Aorta (tissue), 5 donors: ENCODE measurements around the gene GGA1. TPM values are rescaled to one million over a fixed set of nuclear protein-coding genes. Genes with fewer than 3 reads are reported as not detected.
A peak's percentile ranks its signal among the peaks of the same experiment; 100 is the strongest.

ENCODE experiments used
- ATAC-seq: fragments of 200-7000 bp; cut with Tn5 transposase; one replicate; pipeline ENCODE4 v1.9.1; 2022; ENCODE audit warnings: moderate library complexity; ENCODE audit not compliant: low FRiP score
- DNase-seq, 2 donors: peaks; one replicate each; pipeline ENCODE4 v3.0.0-alpha.2; 2020
- H3K27ac ChIP-seq, 2 donors: one replicate each; pipeline ENCODE4 v1.5.1; 2013; ENCODE audit warnings: low read length in 2 of 2, mild to moderate bottlenecking in 2 of 2, moderate library complexity in 2 of 2, control low read depth in 1 of 2, inconsistent platforms in 1 of 2, low read depth in 1 of 2
- H3K27me3 ChIP-seq, 2 donors: one replicate each; pipeline ENCODE4 v1.6.1; 2013; ENCODE audit warnings: control low read depth in 1 of 2, low read length in 1 of 2, mild to moderate bottlenecking in 1 of 2, moderate library complexity in 1 of 2; ENCODE audit not compliant: insufficient read depth in 2 of 2, control insufficient read depth in 1 of 2
- H3K36me3 ChIP-seq, 2 donors: one replicate each; pipeline ENCODE4 v1.6.1; 2013; ENCODE audit warnings: control low read depth in 1 of 2, low read length in 1 of 2, mild to moderate bottlenecking in 1 of 2; ENCODE audit not compliant: insufficient read depth in 2 of 2, control insufficient read depth in 1 of 2
- H3K4me1 ChIP-seq, 2 donors: one replicate each; pipeline ENCODE4 v1.6.1; 2013; ENCODE audit warnings: low read length in 2 of 2, control low read depth in 1 of 2, mild to moderate bottlenecking in 1 of 2, moderate library complexity in 1 of 2; ENCODE audit not compliant: insufficient read depth in 2 of 2, control insufficient read depth in 1 of 2
- H3K4me3 ChIP-seq, 2 donors: one replicate each; pipeline ENCODE4 v1.5.1; 2013; ENCODE audit warnings: low read length in 2 of 2, control low read depth in 1 of 2, mild to moderate bottlenecking in 1 of 2
- H3K9me3 ChIP-seq: one replicate; pipeline ENCODE4 v1.6.1; 2013; ENCODE audit warnings: mild to moderate bottlenecking, low read length; ENCODE audit not compliant: control insufficient read depth
- WGBS, 2 donors: extraction: QIAGEN DNeasy Blood & Tissue Kit; methylation state at CpG; one replicate each; pipeline ENCODE4 v1.1.7; 2013; 5-methylcytosine and 5-hydroxymethylcytosine counted together
- intact Hi-C, 2 donors: fragments of 100-400 bp; cut with DNase I; formaldehyde crosslinking; loops; one replicate each; pipeline versions ENCODE4 v1.14.2 to v1.15.0; 2022
- long read RNA-seq, 2 donors: library from polyadenylated mRNA; unstranded; transcript quantifications; one replicate each; pipeline ENCODE4 v2.0.0, GENCODE V29; 2020 to 2021
- polyA plus RNA-seq, 2 donors: library from polyadenylated mRNA; stranded (reverse); fragments of 200-250 nt; gene quantifications; one replicate each; pipeline ENCODE4 v1.2.3, GENCODE V29; 2013
- total RNA-seq, 2 donors: library from RNA; stranded (reverse); fragmentation: NEBNext Ultra II Directional; extraction: Animal tissue kit (Norgen Biotek cat#: 25700); gene quantifications; one replicate each; pipeline ENCODE4 v1.2.1, GENCODE V29; 2021
- donor health status: healthy with polysubstance abuse.
- donor health status: Bipolar disorder and iron deficiency.
- donor health status: DM: no; HTN: no; CAD: no.
- donor health status: DM: no; HTN: no; CAD: no.
- donor health status: DM: yes; HTN: yes; CAD: no.

The GGA1 gene, protein sequence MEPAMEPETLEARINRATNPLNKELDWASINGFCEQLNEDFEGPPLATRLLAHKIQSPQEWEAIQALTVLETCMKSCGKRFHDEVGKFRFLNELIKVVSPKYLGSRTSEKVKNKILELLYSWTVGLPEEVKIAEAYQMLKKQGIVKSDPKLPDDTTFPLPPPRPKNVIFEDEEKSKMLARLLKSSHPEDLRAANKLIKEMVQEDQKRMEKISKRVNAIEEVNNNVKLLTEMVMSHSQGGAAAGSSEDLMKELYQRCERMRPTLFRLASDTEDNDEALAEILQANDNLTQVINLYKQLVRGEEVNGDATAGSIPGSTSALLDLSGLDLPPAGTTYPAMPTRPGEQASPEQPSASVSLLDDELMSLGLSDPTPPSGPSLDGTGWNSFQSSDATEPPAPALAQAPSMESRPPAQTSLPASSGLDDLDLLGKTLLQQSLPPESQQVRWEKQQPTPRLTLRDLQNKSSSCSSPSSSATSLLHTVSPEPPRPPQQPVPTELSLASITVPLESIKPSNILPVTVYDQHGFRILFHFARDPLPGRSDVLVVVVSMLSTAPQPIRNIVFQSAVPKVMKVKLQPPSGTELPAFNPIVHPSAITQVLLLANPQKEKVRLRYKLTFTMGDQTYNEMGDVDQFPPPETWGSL
- 10 to 100 TPM; 35.7 to 62.7 TPM for total RNA-seq
- polyA plus RNA-seq: 10 to 100 TPM; 14.4 to 68.7 TPM
- long read RNA-seq, donor 1, transcript GGA1-222 (3 exons, 1,384 nt): major isoform, 16 of 72 reads
- long read RNA-seq, donor 1, transcript GGA1-201 (15 exons, 2,528 nt): minor isoform, 5 of 72 reads
- long read RNA-seq, donor 1, transcript GGA1-203 (17 exons, 3,159 nt): minor isoform, 9 of 72 reads
- long read RNA-seq, donor 1, transcript GGA1-216 (4 exons, 790 nt): minor isoform, 6 of 72 reads
- long read RNA-seq, donor 1, partial matches to known transcripts: 18 of 72 reads
- long read RNA-seq, donor 1, other reads (novel, unspliced or antisense): 18 of 72 reads
- long read RNA-seq, donor 2, transcript GGA1-216 (4 exons, 790 nt): major isoform, 9 of 40 reads
- long read RNA-seq, donor 2, partial matches to known transcripts: 11 of 40 reads
- long read RNA-seq, donor 2, other reads (novel, unspliced or antisense): 12 of 40 reads

DNA sequence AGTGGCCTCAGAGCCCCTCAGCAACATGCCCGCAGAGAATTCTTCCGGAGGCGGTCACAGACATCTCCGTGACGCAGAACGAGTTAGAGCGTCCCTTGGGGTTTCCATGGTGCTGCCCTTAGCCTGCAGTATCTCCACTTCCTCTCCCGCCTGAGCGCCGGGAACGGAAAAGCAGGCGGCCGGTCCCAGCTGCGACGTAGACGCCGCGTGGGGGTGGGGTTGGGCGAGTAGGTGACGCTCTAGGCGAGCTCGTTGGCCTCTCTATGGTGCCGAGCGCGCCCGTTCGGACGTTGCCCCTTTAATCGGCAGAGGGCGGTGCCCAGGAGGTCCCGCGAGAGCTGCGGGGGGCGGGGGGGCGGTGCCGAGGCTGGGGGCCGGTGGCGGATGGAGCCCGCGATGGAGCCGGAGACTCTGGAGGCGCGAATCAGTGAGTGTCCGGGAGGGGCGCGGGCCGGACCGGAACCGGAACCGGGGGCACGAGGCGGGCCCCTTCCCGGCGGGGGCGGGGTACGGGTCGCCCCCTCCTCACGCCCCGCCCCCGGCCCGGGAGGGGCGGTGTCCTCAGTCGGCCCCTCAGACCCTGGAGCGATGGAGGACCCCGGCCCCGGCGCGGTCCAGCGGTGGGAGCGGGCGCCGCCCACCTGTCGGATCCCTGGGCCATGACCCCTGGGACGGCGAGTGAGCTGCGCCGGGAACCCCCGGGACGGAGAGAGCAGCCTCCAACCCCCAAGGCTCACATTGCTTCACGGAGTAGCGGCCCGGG is at the start of gene GGA1:
Gene GGA1, plus strand, starts transcription at position 358 of the 763 bp plus-strand sequence. Its CDS starts 27 bp downstream, at position 385.
- Histone ChIP-seq H3K27ac (peak within 1 kb of the TSS; percentile 44 to 90), H3K4me1 (no peaks in the 10 kb centered on the region), H3K36me3 (no peaks in the 10 kb centered on the region), H3K27me3 (no peaks in the 10 kb centered on the region), H3K4me3 (peak within 1 kb of the TSS; percentile 69 to 72), H3K9me3 (no peaks in the 10 kb centered on the region)
- peak; percentile 96 for ATAC-seq
- DNase-seq: peak; percentile 98
- intact Hi-C loops: no loop called here
- WGBS, 2 donors: 0 to 1% methylated on average over 47 to 82 of the region's 82 CpGs

DNA sequence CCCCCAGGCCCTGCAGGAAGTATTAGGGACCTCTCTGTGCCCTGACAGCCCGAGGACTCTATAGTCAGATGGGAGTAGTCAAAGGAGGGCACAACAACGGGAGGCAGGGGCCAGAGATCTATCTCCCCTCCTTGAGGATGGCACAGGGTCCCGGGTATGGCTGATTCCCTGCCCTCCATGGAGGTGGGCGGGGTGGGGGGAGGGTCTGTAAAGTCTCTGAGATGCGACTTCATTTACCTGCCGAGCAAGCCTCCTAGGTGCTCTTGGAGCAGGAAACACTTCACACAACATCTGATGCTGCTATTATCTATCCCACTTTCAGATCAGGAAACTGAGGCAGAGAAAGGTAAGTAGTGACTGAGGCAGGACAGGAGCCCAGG is 49.1 kb upstream of the GGA1 start:
- Histone ChIP-seq H3K27me3 (no peaks in the 10 kb centered on the region), H3K27ac (peak overlapping the region; percentile 96 to 97), H3K9me3 (no peaks in the 10 kb centered on the region), H3K4me3 (no peak overlapping the region), H3K4me1 (peaks cover 0 to 5% of the 10 kb centered on the region in 2 donors), H3K36me3 (no peaks in the 10 kb centered on the region)
- DNase-seq (no peak), ATAC-seq (no peak)
- 59 to 62% methylated on average over 6 of the region's 6 CpGs for WGBS, 2 donors
- intact Hi-C loops: no loop called here

- Histone ChIP-seq H3K27ac (peak within 1 kb of the TSS; percentile 96 to 97), H3K36me3 (no peaks in the 10 kb centered on the region), H3K9me3 (no peaks in the 10 kb centered on the region), H3K4me3 (peak within 1 kb of the TSS; percentile 86 to 97), H3K4me1 (peaks cover 0 to 5% of the 10 kb centered on the region in 2 donors), H3K27me3 (no peaks in the 10 kb centered on the region)
- intact Hi-C loops: loop anchor here (2.0 to 5.0 kb wide), 2 partner anchors 13 to 1972 kb away; partner anchors contain the start of gene RPS19BP1 (in 1 of the 2)
- WGBS, 2 donors: 2 to 3% methylated on average over 33 to 76 of the region's 76 CpGs
- DNase-seq (peak; percentile 69 to 89), ATAC-seq (peak; percentile 55)
Observed at GRCh38 chr22:37559901-37560607, 48.6 kb upstream of the GGA1 start, which contains the start of gene CDC42EP1. Gene CDC42EP1 (plus strand): TSS chr22:37560480. CDS start chr22:37566350, 5,870 bp downstream.

GRCh38 chr22:37560608-37561211 is 47.9 kb upstream of the GGA1 start:
- peaks cover 0 to 5% of the 10 kb centered on the region in 2 donors for H3K4me1 ChIP-seq
- H3K27ac ChIP-seq: peak overlapping the region; percentile 91 to 97
- no peaks in the 10 kb centered on the region for H3K36me3 ChIP-seq
- DNase-seq: peak; percentile 77 to 91
- 0 to 1% methylated on average over 53 to 72 of the region's 72 CpGs for WGBS, 2 donors
- no peaks in the 10 kb centered on the region for H3K9me3 ChIP-seq
- peak; percentile 46 for ATAC-seq
- intact Hi-C loops: loop anchor here (2.0 to 5.0 kb wide), 2 partner anchors 14 to 1972 kb away; partner anchors contain the start of gene RPS19BP1 (in 1 of the 2)
- H3K4me3 ChIP-seq: peak overlapping the region; percentile 86 to 97
- H3K27me3 ChIP-seq: no peaks in the 10 kb centered on the region

DNA sequence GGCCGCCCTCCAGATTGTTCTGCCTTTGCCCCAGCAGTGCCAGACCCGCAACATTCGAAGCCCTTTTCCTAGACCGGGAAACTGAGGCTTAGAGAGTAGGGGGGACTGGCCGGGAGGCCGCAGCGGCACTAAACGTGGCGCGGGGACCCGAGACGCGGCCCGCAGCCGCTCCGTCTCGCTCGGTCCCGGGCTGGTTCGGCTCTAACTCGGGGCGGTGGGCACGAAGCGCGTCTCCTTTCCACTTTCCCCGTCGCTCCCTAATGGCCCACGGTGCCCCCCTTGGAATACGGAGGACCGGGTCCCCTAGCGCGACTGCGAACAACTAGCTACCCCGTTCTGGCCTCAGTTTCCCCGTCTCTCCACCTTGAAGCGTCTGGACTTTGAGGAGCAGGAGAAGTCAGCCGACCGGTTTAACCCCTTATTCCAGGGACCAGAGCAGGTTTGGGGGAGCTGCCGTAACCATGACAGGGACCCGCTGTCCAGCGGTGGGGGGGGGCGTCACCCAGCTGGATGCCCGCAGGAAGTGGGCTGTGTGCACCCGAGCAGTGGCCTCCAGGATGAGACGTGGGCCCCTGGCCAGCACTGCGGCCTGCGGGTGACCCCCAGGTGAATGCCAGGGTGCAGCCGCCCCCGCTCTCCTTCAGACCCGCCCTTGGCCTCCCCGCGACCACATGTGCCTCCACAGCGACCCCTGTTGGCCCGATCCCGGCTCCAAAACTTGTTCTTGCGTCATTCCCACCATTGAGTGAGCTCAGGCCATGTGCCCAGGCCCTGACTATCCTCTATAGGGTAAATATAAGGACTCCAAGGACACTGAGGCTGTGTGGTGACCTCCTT is 47.2 kb upstream of the GGA1 start:
- Histone ChIP-seq H3K4me3 (peak overlapping the region; percentile 86 to 97), H3K4me1 (peaks cover 0 to 5% of the 10 kb centered on the region in 2 donors), H3K36me3 (peaks cover 0 to under 1% of the 10 kb centered on the region in 2 donors), H3K9me3 (no peaks in the 10 kb centered on the region), H3K27ac (peak overlapping the region; percentile 91 to 97), H3K27me3 (no peaks in the 10 kb centered on the region)
- DNase-seq (peak; percentile 95 to 99), ATAC-seq (peak; percentile 87)
- 0 to 1% methylated on average over 54 to 56 of the region's 56 CpGs for WGBS, 2 donors
- intact Hi-C loops: loop anchor here (2.0 to 5.0 kb wide), 2 partner anchors 15 to 1971 kb away; partner anchors contain the start of gene RPS19BP1 (in 1 of the 2)

- WGBS, 2 donors: 46 to 49% methylated on average over 14 of the region's 14 CpGs
Observed at GRCh38 chr22:37562049-37562875, 46.4 kb upstream of the GGA1 start.

More at GRCh38 chr22:37562049-37562875, 46.4 kb upstream of the GGA1 start:
- H3K9me3 ChIP-seq: no peaks in the 10 kb centered on the region
- peak overlapping the region in 1 of 2 donors; percentile 32 for H3K27ac ChIP-seq
- peaks cover 0 to 2% of the 10 kb centered on the region in 2 donors for H3K36me3 ChIP-seq
- intact Hi-C loops: loop anchor here in 1 of 2 donors (2.0 to 5.0 kb wide), 2 partner anchors 15 to 1970 kb away; partner anchors contain the start of gene RPS19BP1
- ATAC-seq (no peak), DNase-seq (no peak)
- H3K4me1 ChIP-seq: peaks cover 0 to 5% of the 10 kb centered on the region in 2 donors
- no peak overlapping the region for H3K4me3 ChIP-seq
- no peaks in the 10 kb centered on the region for H3K27me3 ChIP-seq
